CD4-positive, alpha-beta T cell treated with Interleukin-4 for 1 hour (primary cell): ENCODE data around the gene CCDC88A.
"Not testable (repeated sequence)": the region's sequence is repeated elsewhere in the genome, so short reads cannot be mapped to it uniquely, and the experiment has no call there.

ENCODE experiments used
- DNase-seq, 2 donors: peaks; one replicate each; pipeline ENCODE4 v3.0.0-alpha.2; 2020 to 2022

CCDC88A gene

GRCh38 chr2:55370208-55370607, 49.4 kb downstream of the CCDC88A start:
- DNase-seq = no peak

- DNase-seq = no peak
Observed at GRCh38 chr2:55365303-55365702, 54.4 kb downstream of the CCDC88A start.

- no peak for DNase-seq
Observed at GRCh38 chr2:55364189-55365055, 55.2 kb downstream of the CCDC88A start.

GRCh38 chr2:55363636-55364035, 56.0 kb downstream of the CCDC88A start:
- DNase-seq = no peak

- DNase-seq = no peak
Observed at GRCh38 chr2:55361465-55362189, 58.0 kb downstream of the CCDC88A start.

GRCh38 chr2:55358451-55358850, 61.2 kb downstream of the CCDC88A start:
- DNase-seq = no peak

- no peak for DNase-seq
Observed at GRCh38 chr2:55357927-55358326, 61.7 kb downstream of the CCDC88A start.

- DNase-seq = no peak
Observed at GRCh38 chr2:55357164-55357563, 62.5 kb downstream of the CCDC88A start.

GRCh38 chr2:55356136-55356535, 63.5 kb downstream of the CCDC88A start:
- DNase-seq = not testable (repeated sequence)

GRCh38 chr2:55355451-55355850, 64.2 kb downstream of the CCDC88A start:
- DNase-seq = no peak

- no peak for DNase-seq
Observed at GRCh38 chr2:55351672-55352071, 68.0 kb downstream of the CCDC88A start.

GRCh38 chr2:55345064-55345463, 74.6 kb downstream of the CCDC88A start:
- no peak for DNase-seq

GRCh38 chr2:55338268-55338667, 81.4 kb downstream of the CCDC88A start:
- no peak for DNase-seq

GRCh38 chr2:55334728-55335127, 84.9 kb downstream of the CCDC88A start:
- no peak for DNase-seq

GRCh38 chr2:55330541-55331297, 88.9 kb downstream of the CCDC88A start:
- no peak for DNase-seq

- no peak for DNase-seq
Observed at GRCh38 chr2:55327470-55328230, 92.0 kb downstream of the CCDC88A start.

GRCh38 chr2:55314985-55315384, 104.7 kb downstream of the CCDC88A start:
- DNase-seq = no peak

GRCh38 chr2:55311444-55311870, 108.2 kb downstream of the CCDC88A start:
- DNase-seq = no peak

GRCh38 chr2:55309446-55309845, 110.2 kb downstream of the CCDC88A start:
- no peak for DNase-seq

GRCh38 chr2:55302241-55302640, 117.4 kb downstream of the CCDC88A start:
- peak in 1 of 2 donors; percentile 17 for DNase-seq

GRCh38 chr2:55301277-55301676, 118.4 kb downstream of the CCDC88A start:
- DNase-seq = no peak

GRCh38 chr2:55296393-55296792, 123.3 kb downstream of the CCDC88A start:
- no peak for DNase-seq

- no peak for DNase-seq
Observed at GRCh38 chr2:55283083-55283482, 136.6 kb downstream of the CCDC88A start.
